Measurements from ENCODE around the gene STAT2.

DNA sequence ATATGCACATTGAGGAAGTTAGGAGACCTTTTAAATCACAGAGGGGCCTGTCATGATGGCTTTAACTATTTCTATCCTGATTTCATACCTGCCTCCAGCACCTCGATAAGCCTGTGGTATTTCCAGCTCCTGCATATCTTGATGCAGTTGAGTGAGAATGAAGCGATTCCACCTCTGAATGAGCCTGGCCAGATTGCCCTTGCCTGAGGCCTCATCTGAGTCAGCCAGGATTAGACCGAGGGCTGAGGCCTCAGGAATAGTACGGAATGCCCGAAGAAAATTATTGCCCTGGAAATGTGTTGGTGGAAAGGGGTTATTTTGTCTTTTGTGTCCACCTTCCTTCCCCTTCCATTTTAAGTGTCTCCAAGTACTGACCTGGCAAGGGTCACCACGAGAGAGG lies 35.7 kb downstream of the STAT2 start:
- TF ChIP-seq POLR2A (IDR thresholded peaks at IDR 0.05; ENCODE audit: low read depth, low read length) (no peak), TAF1 (IDR thresholded peaks at IDR 0.05; ENCODE audit: borderline replicate concordance, low read depth, low read length) (no peak), POLR2AphosphoS5 (IDR thresholded peaks at IDR 0.05; ENCODE audit: low read depth, low read length) (no peak)

Data from GM12892 (cell line).